Measurements from ENCODE around the gene C5.
"Not testable (repeated sequence)": the region's sequence is repeated elsewhere in the genome, so short reads cannot be mapped to it uniquely, and the experiment has no call there.

C5 gene

DNA sequence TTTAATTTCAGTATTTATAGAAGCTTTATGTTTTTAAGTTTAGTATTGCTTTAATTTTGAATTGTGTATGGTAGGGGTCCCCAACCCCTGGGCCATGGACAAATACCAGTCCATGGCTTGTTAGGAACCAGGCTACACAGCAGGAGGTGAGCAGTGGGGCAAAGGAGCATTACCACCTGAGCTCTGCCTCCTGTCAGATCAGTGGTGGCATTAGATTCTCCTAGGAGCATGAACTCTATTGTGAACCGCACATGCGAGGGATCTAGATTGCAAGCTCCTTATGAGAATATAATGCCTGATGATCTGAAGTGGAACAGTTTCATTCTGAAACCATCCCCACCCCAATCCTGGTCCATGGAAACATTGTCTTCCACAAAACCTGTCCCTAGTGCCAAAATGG, 1.9 kb downstream of the C5 start:
- no peak for DNase-seq (ENCODE audit: low read depth in 1 of 2, low spot score in 1 of 2)
- H3K4me3 ChIP-seq (replicated peaks; ENCODE audit: insufficient read depth, low read length) = no peak overlapping the region
- H3K27me3 ChIP-seq (ENCODE audit: insufficient read depth, poor library complexity, severe bottlenecking) = no peaks in the 10 kb centered on the region
- TF ChIP-seq CTCF (IDR thresholded peaks at IDR 0.05; ENCODE audit: insufficient read depth, low read length) = no peak
- TF ChIP-seq POLR2AphosphoS5 (IDR thresholded peaks at IDR 0.05; ENCODE audit: low read depth) = no peak
- H3K27ac ChIP-seq (replicated peaks) = no peak overlapping the region

DNA sequence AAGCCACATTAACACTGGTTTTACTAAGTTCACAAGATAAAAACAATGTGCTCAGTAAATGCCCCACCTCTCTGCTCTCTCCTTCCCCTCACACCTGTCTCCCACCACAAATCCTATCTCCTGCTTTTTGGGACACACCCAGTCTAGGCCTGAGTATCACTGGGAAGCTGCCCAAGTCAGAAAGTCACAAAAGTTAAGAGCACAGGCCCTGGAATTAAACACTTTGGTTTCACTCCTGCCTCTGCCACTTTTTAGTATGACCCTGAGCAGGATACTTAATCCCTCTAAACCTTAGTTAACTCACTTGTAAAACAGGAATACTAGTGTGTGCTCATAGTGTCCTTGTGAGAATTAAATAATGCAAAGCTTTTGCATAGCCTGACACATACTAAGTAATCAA, 11.3 kb downstream of the C5 start:
- TF ChIP-seq CTCF (IDR thresholded peaks at IDR 0.05; ENCODE audit: insufficient read depth, low read length) (no peak), GABPA (IDR thresholded peaks at IDR 0.05; ENCODE audit: low read depth) (no peak), SPI1 (IDR thresholded peaks at IDR 0.05; ENCODE audit: borderline replicate concordance, low read depth) (no peak), POLR2AphosphoS5 (IDR thresholded peaks at IDR 0.05; ENCODE audit: low read depth) (no peak)
- TF ChIP-seq, protein P1, sequence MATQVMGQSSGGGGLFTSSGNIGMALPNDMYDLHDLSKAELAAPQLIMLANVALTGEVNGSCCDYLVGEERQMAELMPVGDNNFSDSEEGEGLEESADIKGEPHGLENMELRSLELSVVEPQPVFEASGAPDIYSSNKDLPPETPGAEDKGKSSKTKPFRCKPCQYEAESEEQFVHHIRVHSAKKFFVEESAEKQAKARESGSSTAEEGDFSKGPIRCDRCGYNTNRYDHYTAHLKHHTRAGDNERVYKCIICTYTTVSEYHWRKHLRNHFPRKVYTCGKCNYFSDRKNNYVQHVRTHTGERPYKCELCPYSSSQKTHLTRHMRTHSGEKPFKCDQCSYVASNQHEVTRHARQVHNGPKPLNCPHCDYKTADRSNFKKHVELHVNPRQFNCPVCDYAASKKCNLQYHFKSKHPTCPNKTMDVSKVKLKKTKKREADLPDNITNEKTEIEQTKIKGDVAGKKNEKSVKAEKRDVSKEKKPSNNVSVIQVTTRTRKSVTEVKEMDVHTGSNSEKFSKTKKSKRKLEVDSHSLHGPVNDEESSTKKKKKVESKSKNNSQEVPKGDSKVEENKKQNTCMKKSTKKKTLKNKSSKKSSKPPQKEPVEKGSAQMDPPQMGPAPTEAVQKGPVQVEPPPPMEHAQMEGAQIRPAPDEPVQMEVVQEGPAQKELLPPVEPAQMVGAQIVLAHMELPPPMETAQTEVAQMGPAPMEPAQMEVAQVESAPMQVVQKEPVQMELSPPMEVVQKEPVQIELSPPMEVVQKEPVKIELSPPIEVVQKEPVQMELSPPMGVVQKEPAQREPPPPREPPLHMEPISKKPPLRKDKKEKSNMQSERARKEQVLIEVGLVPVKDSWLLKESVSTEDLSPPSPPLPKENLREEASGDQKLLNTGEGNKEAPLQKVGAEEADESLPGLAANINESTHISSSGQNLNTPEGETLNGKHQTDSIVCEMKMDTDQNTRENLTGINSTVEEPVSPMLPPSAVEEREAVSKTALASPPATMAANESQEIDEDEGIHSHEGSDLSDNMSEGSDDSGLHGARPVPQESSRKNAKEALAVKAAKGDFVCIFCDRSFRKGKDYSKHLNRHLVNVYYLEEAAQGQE (IDR thresholded peaks at IDR 0.05; ENCODE audit: insufficient replicate concordance, low read depth) = no peak
- H3K27ac ChIP-seq (replicated peaks) = no peak overlapping the region
- no peaks in the 10 kb centered on the region for H3K27me3 ChIP-seq (ENCODE audit: insufficient read depth, poor library complexity, severe bottlenecking)
- no peak for DNase-seq (ENCODE audit: low read depth in 1 of 2, low spot score in 1 of 2)
- no peak overlapping the region for H3K4me3 ChIP-seq (replicated peaks; ENCODE audit: insufficient read depth, low read length)

DNA sequence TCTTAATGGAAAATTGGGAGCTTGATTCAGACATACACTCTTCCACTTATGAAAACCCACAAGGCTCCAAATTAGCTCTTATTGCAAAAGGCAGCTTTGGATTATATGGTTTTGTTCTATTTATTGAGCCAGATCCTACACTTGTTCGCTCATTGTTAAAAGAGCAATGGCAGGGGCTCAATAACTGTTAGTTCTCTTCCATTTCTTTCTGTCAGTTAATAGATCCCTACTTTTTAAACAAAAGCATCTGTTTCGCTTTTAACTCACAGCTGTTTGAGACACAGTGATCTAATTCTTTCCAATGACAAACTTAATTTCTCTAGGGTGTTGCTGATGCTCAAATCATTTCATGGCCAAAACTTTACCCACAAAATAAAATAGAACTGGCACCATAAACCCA, 11.7 kb downstream of the C5 start:
- TF ChIP-seq, protein P1 (IDR thresholded peaks at IDR 0.05; ENCODE audit: insufficient replicate concordance, low read depth) = no peak
- TF ChIP-seq CTCF (IDR thresholded peaks at IDR 0.05; ENCODE audit: insufficient read depth, low read length) (no peak), SPI1 (IDR thresholded peaks at IDR 0.05; ENCODE audit: borderline replicate concordance, low read depth) (no peak), POLR2AphosphoS5 (IDR thresholded peaks at IDR 0.05; ENCODE audit: low read depth) (no peak), GABPA (IDR thresholded peaks at IDR 0.05; ENCODE audit: low read depth) (no peak)
- DNase-seq (ENCODE audit: low read depth in 1 of 2, low spot score in 1 of 2) = no peak
- Histone ChIP-seq H3K27me3 (ENCODE audit: insufficient read depth, poor library complexity, severe bottlenecking) (no peaks in the 10 kb centered on the region), H3K4me3 (replicated peaks; ENCODE audit: insufficient read depth, low read length) (no peak overlapping the region), H3K27ac (replicated peaks) (no peak overlapping the region)

DNA sequence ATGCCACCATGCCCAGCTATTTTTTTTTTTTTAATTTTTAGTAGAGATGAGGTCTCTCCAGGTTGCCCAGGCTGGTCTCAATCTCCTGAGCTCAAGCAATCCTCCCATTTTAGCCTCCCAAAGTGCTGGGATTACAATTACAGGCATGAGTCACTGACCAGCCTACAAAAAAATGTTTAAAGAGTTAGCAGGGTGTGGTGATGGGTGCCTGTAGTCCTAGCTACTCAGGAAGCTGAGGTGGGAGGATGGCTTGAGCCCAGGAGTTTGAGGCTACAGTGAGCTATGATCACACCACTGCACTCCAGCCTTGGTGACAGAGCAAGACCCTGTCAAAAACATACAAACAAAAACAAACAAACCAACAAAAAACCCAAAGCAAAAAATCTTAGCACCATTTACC, 14.4 kb downstream of the C5 start:
- not testable (repeated sequence) for DNase-seq (ENCODE audit: low read depth in 1 of 2, low spot score in 1 of 2); H3K27me3 ChIP-seq (ENCODE audit: insufficient read depth, poor library complexity, severe bottlenecking); H3K4me3 ChIP-seq (replicated peaks; ENCODE audit: insufficient read depth, low read length); H3K27ac ChIP-seq (replicated peaks)
